Measurements from ENCODE around the gene PHYKPL.

DNA sequence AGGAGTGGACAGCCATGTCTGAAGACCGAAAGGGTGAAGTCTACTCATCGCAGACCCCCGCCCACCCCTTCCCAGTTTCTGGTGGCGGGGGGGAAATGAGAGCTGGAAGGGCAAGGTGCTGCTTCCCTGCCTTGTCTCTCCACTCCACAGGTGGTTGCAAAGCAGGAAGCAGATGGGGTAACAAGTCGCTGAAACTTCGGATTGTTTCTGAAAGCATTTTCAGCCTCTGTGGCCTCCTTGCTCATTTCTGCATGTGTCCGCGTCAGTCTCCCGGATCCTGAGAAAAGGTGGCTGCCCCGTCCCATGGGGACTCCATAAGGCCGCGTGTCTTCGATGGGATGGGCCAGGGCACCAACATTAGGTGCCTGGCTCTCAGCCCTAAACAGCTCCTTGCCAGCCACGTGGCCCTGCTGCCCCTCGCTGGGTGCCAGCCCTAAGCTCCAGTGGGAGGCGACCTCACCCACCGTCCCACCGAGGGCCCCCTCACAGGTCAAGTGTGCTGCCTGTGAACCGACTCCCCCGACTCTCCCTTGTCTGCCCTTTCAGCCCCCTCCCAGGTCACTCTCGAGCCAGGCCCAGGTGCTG is 971 bp downstream of the PHYKPL start:
- TF ChIP-seq CTCF (IDR thresholded peaks at IDR 0.05), result no peak
- no peak for TF ChIP-seq EZH2 (IDR thresholded peaks at IDR 0.05; ENCODE audit: borderline replicate concordance, insufficient read depth, low read depth, low read length, poor library complexity, severe bottlenecking)

Data from B cell (primary cell).